Measurements from ENCODE around the gene CFAP69.

DNA sequence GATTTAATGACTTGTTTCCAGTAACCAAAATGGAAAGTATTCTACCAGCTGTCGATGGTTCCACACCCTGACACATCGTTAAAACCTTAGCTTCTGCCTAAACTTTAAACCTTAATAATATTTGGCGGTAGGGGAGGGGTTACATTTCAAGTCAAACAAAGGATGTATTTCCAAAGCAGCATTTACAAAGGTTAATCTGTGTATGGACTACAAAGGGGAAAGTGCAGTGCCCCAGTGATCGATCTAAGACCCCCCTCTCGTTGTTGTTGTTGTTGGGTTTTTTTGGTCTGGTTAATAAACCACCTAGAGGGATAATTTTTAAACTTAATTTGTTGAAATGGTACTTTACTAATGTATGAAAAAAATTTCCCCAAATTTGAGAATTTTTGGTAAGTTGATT lies 34.5 kb upstream of the CFAP69 start:
- TF ChIP-seq, protein P1, sequence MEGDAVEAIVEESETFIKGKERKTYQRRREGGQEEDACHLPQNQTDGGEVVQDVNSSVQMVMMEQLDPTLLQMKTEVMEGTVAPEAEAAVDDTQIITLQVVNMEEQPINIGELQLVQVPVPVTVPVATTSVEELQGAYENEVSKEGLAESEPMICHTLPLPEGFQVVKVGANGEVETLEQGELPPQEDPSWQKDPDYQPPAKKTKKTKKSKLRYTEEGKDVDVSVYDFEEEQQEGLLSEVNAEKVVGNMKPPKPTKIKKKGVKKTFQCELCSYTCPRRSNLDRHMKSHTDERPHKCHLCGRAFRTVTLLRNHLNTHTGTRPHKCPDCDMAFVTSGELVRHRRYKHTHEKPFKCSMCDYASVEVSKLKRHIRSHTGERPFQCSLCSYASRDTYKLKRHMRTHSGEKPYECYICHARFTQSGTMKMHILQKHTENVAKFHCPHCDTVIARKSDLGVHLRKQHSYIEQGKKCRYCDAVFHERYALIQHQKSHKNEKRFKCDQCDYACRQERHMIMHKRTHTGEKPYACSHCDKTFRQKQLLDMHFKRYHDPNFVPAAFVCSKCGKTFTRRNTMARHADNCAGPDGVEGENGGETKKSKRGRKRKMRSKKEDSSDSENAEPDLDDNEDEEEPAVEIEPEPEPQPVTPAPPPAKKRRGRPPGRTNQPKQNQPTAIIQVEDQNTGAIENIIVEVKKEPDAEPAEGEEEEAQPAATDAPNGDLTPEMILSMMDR (IDR thresholded peaks at IDR 0.05) = no peak
- TF ChIP-seq EZH2 (IDR thresholded peaks at IDR 0.05; ENCODE audit: borderline replicate concordance, insufficient read depth, low read depth, low read length, poor library complexity, severe bottlenecking) = no peak
